ENCODE data around the gene FBXL13.
"Not testable (repeated sequence)": the region's sequence is repeated elsewhere in the genome, so short reads cannot be mapped to it uniquely, and the experiment has no call there.

Gene FBXL13

GRCh38 chr7:102864958-102865357 is 209.6 kb downstream of the FBXL13 start:
- DNase-seq: no peak

GRCh38 chr7:102860351-102860811 is 214.2 kb downstream of the FBXL13 start:
- DNase-seq: no peak

- no peak for DNase-seq
Measured at GRCh38 chr7:102859799-102860125, 214.8 kb downstream of the FBXL13 start.

- DNase-seq: no peak
Measured at GRCh38 chr7:102859084-102859798, 215.4 kb downstream of the FBXL13 start.

- no peak for DNase-seq
Measured at GRCh38 chr7:102856036-102856435, 218.6 kb downstream of the FBXL13 start.

- DNase-seq: no peak
Measured at GRCh38 chr7:102849538-102849937, 225.1 kb downstream of the FBXL13 start.

GRCh38 chr7:102849079-102849478 is 225.5 kb downstream of the FBXL13 start:
- DNase-seq: no peak

- DNase-seq: no peak
Measured at GRCh38 chr7:102845346-102845745, 229.2 kb downstream of the FBXL13 start.

GRCh38 chr7:102843850-102844249 is 230.7 kb downstream of the FBXL13 start:
- no peak for DNase-seq

GRCh38 chr7:102842284-102842683 is 232.3 kb downstream of the FBXL13 start:
- no peak for DNase-seq

GRCh38 chr7:102841290-102841689 is 233.3 kb downstream of the FBXL13 start:
- DNase-seq: peak in 6 of 56 donors; percentile 2 to 17 (median 6)

- DNase-seq: no peak
Measured at GRCh38 chr7:102840404-102840803, 234.2 kb downstream of the FBXL13 start.

GRCh38 chr7:102838572-102839101 is 236.0 kb downstream of the FBXL13 start:
- not testable (repeated sequence) for DNase-seq

- DNase-seq: no peak
Measured at GRCh38 chr7:102837802-102838201, 236.8 kb downstream of the FBXL13 start.

- no peak for DNase-seq
Measured at GRCh38 chr7:102836977-102837376, 237.6 kb downstream of the FBXL13 start.

- DNase-seq: peak in 1 of 56 donors; percentile 10
Measured at GRCh38 chr7:102836191-102836919, 238.2 kb downstream of the FBXL13 start.

GRCh38 chr7:102834999-102835398 is 239.6 kb downstream of the FBXL13 start:
- DNase-seq: no peak

- DNase-seq: no peak
Measured at GRCh38 chr7:102834466-102834865, 240.1 kb downstream of the FBXL13 start.

- DNase-seq: no peak
Measured at GRCh38 chr7:102833343-102833742, 241.3 kb downstream of the FBXL13 start.

GRCh38 chr7:102832674-102833073 is 241.9 kb downstream of the FBXL13 start:
- no peak for DNase-seq

- peak in 1 of 56 donors; percentile 1 for DNase-seq
Measured at GRCh38 chr7:102830197-102830596, 244.4 kb downstream of the FBXL13 start.

- DNase-seq: no peak
Measured at GRCh38 chr7:102829075-102829474, 245.5 kb downstream of the FBXL13 start.

- no peak for DNase-seq
Measured at GRCh38 chr7:102828286-102828685, 246.3 kb downstream of the FBXL13 start.
